NCI-H2227 treated with DMSO at 0.1 percent for 48 hours (cell line): ENCODE measurements around the gene CCND2.

Experiments used
- DNase-seq: peaks from one replicate; lab custom pipeline; 2025; lab: John Stamatoyannopoulos, UW

Gene CCND2

DNA sequence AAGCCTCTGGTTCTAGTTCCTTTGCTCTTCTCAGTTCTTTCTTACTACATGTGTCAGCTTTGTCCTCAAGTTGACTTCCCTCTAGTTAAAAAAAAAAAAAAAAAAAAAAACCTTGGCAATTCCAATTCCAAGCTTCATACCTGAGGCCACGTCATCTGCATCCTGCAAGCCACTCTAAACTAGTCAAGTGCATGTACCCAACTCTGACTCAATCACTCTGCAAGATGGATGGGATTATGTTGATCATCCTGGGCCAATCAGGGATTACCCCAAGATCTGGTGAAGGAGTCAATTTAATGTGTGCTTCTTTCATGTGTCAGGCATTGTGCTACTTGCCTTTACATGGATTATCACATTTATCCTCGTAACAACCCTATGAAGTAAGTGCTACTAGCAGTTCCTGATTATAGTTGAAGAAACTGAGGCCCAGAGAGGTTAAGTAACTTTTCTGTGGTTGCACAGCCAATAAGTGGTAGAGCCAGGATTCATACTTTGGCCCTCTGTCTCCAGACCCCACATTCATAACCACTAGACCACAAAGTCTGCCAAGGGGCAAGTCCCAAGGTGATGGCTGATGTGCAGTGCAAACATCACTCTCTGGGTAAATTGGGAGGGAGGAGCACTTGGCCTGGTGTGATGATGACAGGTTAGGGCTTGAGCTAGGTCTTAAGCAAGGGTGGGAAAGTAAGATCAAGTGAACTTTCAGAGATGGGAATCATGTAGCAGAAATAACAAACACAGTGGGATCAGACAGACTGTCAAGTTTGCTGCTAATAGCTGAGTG lies 17.3 kb upstream of the CCND2 start:
- DNase-seq = no peak

DNA sequence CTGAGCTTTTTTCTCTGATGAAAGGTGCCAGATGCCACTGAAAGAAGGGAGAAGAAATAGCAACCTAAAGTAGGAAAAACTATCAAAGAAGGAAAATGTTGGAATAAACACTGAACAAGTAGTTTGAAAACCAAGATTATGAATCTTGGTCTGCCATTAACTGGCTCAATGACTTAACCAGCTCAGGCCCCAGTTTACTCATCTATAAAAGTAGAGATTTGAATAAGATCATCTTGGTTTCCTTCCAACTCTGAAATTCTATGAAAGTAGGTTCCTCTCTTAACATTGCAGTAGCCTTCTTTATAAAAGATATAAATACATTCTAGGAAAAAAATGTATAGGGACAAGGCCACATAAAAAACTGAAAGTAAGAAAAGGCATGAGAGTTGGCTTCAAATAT lies 16.1 kb upstream of the CCND2 start:
- no peak for DNase-seq

DNA sequence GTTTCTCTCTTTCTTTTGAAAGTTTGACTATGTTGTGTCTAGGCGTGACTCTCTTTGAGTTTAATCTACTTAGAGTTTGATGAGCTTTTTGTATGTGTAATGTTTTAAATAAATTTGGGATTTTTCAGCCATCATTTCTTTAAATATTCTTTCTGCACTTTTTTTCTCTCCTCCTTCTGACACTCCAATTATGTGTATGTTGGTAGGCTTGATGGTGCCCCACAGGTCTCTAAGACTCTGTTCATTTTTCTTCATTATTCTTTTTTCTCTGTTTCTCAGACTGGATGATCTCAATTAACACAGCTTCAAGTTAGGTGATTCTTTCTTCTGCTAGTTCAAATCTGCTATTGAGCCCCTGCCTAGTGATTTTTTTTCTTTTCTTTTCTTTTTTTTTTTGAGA lies 14.5 kb upstream of the CCND2 start:
- no peak for DNase-seq

DNA sequence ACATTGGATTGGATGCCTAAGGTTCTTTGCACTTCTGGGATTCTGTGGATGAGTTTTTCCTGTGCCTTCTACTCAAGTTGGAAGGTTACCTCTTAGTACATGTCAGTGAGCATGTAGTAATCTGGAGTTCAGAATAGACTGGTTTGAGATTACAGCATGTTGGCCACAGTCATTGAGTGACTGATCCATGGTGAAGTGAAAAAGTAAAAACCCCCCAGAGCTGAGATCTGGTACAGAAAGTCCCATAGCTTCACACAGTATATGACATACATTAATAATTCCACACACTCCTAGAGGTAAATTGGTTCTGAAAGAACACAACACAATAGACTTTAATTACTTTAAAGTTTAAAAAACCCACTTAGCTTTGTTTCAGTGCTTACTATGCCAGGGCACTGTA lies 11.9 kb upstream of the CCND2 start:
- no peak for DNase-seq

DNA sequence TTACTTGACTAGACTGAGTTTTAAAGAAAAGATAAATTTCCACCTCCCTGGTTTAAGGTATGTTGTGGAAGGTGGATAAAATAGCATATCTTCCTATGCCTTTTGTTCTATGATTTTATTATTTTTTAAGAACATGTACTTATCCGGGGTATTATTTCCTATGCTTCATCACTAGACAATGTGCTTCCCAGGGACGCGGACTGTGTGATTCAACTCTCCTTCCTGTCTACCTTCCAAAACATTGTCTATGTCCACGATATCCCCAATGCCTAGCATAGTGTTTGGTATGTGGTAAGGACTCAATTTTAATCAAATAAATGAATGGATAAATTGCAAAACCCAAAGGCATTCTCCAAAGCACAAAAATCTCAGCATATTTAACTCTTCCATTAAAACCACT lies 8.3 kb upstream of the CCND2 start:
- DNase-seq = no peak

DNA sequence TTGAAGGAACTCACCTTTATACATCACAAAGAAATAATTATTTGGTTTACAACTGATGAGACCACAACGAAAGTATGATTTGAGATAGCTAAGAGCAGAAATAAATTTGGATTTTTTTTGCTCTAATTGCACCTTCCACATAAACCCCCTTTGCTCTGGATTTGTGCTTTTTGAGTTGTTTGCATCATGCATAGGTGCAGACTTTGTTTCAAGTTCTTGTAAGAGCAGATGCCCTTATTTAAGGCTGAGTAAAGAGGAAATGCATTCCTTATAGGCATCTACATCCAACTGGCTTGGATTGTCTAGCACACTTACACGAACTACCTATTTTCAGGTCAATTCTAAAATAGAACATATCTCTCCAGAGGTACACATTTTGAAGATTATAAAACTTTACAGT lies 6.6 kb upstream of the CCND2 start:
- DNase-seq = no peak

DNA sequence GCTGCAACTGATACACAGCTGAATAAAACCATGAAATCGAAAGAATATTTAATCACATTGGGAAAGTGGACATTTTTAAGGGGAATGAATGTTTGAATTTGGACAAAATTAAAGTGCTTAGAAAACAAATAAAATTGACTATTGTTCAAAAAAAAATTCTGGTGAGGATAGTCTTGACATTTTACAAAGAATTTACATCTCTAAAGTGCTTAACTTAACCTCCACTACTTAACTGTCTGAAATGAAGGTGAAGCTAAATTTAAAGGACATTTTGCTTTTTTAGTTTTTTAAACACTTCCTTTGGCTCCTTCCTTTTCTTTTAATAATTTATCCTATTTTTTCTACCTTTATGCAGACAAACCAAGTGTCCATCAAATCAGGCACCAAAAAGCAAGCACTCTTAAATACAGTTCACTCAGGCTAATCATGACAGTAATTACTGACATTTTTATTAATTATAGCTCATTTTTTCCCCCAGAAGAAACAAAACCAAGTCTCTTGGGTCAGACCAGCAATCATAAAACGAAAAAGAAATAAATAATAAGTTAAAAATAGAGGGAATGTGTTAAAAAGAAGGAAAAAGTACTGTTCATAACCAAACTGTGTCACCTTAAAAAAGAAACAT lies 5.7 kb upstream of the CCND2 start:
- no peak for DNase-seq

DNA sequence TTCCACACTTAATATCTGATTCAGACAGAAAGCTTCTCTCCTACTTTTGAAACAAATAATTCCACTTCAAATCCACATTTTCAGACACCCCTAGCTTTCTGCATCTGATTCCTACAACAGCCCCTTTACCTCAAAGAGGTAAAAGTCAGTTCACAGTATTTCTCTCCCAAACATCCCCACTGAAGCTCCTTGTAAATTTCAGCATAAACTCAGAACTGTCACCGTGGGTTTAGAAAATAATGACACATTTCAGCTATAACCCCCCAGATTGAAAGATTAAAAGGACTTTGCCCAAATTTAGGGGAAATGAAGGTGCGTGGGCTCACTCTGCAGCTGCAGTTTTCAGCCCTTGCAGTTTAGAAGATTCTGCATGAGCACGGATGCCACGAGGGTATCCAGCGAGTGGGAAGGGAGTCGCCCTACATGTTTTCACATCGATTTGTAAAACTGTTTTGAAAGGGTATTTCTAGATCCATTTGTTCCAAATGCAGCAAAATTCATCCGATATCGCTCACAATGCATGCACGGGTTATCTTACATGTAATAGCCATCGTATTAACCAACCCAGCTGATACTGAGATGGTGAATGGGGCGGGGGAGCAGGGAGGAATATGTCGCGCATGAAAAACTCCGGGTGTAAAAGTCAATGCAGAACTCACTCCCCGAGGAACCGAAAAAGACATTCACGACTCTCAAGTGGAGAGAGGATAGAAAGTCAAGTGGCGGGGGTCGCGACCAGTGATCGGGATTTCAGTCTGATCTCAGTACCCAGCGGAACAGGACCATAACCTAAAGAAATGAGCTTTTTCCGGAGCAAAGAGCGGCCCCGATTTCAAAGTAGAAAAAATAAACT lies 5.0 kb upstream of the CCND2 start:
- no peak for DNase-seq

DNA sequence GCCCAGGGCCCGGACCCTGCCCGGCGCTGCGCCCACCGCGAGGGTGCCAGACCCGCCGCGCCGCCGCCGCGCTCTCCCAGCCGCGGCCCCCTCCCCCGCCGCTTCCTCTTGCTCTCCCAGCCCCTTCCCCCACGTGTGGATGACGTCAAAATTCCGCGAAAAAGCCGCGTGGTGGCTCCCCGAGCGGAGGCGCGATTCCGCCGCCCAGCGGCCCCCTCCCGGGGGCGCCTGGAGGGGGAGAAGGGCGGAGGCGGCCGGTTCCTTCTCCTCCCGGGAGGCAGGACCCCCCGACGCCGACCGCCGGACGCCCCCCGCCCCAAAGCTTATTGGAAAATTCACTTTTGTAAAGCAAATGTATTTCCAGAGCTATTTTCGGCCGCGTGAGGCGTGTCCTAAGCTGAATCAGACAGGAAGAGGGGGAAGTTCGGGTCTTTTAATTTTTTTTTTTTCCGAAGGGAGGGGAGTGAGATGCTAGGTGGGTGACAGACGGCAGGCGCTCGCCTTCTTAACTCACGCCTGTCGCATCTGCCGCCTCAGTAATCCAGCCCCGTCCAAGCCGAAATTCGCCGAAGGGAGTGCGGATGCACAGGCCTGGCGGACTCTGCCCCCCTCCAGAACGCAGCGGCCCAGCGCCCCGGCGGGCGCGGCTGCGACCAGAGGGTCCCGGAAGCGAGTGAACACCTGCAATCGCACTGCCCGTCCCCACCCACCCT lies 4.1 kb upstream of the CCND2 start:
- no peak for DNase-seq

DNA sequence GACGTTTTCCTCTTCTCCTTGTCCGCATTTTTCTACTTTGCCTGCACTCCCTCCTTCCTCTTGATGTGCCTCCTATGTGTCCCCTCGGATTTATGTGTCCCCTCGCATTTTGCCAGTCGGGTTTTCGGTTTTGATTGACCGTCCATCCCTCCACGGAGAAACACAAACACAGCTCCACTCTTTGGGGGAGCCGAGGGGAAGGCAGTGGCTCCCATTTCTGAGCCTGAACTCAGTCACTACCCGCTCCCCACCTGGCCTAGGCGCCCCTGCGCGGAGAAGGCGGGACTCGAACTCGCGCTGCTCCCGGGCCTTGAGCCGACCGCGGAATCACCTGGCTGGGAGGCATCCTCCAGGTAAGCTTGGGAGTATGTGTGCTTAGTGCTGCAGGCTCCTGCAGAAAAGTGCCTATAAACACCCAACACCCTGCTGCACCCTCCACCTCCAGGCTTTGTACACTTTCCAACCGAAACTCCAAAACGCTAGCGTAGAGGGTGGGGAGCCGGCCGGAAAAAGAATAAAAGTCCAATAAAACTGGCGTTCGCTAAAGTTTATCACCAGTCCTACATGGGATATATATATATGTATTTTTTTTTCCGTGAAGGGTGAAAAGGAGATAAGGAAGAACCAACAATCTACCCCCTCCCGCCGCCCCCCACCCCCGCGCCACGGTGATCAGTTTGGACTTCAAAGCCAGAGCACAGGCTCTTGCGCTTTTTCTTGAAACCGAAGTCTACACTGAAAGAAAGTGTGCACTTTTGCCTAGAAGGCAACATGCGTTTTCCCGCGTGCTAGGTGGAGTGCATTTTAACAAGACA lies 3.3 kb upstream of the CCND2 start:
- DNase-seq = no peak

DNA sequence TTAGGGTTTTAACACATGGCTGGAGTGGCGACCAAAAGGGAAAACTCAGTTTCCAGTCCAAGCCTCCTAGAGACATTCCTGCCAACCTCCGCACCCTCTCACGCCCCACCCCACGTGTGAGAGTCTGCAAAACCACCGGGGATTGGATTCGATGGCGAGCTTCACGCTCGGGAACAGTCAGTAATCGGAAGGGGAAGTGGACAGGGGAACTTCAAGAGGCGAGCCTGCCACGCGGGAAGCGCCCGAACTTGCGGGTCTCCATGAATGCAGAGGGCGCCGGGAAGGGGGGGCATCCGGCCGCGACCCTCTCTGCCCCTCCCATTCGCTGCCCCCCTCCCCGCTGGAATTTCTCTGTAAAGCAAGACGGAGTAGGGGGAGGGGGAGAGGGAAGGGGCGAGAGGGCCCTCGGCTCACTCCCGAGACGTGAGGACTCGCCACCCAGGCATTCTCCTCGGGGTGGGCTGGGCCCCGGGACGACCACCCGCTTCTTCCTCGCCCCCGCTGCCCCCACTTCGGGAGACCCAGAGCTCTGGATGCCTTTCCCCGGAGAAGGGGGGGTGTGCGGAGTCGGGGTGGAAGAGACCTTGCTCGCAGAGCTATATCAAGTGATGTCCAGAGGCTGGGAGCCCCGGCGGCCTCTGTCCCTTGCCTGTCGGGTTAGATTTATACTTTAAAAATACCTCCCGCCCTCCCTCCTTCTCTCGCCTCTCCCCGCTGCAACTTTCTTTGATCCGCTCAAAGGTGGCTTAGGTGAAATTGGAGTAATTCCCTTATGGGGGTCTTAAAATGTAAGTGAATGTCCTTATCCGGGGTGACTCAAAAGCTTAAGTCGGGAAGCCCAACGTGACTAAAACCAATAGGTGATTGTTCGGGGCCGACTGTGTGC lies 2.5 kb upstream of the CCND2 start:
- DNase-seq = no peak

DNA sequence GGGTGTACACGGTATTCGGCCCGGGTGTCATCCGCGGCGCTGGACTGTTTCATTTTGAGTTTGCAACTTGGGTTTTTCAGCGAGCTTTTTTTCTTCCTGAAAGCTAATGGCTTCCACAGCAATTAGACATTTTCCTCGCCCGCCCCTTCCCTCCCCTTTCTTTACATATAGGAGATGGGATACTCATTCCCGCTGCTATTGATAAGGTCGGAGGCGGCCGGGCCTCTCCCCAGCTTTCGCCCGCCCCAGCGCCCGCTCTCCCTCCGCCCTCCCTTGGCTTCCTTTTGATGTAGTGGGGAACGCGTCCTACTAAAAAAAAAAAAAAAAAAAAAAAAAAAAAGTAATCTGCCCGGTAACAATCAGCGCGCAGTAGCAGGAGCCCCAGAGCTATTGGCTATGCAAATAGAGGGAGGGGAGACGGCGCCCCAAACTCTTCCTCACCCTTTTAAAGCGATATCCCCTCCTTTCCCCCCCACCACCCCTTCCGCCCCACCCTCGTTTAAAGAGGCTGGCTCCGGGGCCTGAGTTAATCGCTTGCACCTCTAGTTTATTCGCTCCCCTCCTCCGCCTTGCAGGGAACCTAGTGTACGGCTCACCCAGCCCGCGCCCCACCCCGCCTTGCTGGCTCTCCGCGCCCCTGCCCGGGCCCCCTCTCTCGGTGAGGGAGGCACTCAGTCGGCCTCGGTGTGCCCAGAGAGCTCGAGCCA lies 1.7 kb upstream of the CCND2 start:
- no peak for DNase-seq

DNA sequence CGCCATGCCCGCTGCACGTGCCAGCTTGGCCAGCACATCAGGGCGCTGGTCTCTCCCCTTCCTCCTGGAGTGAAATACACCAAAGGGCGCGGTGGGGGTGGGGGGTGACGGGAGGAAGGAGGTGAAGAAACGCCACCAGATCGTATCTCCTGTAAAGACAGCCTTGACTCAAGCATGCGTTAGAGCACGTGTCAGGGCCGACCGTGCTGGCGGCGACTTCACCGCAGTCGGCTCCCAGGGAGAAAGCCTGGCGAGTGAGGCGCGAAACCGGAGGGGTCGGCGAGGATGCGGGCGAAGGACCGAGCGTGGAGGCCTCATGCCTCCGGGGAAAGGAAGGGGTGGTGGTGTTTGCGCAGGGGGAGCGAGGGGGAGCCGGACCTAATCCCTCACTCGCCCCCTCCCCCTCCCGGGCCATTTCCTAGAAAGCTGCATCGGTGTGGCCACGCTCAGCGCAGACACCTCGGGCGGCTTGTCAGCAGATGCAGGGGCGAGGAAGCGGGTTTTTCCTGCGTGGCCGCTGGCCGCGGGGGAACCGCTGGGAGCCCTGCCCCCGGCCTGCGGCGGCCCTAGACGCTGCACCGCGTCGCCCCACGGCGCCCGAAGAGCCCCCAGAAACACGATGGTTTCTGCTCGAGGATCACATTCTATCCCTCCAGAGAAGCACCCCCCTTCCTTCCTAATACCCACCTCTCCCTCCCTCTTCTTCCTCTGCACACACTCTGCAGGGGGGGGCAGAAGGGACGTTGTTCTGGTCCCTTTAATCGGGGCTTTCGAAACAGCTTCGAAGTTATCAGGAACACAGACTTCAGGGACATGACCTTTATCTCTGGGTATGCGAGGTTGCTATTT lies 914 bp upstream of the CCND2 start:
- DNase-seq = no peak

DNA sequence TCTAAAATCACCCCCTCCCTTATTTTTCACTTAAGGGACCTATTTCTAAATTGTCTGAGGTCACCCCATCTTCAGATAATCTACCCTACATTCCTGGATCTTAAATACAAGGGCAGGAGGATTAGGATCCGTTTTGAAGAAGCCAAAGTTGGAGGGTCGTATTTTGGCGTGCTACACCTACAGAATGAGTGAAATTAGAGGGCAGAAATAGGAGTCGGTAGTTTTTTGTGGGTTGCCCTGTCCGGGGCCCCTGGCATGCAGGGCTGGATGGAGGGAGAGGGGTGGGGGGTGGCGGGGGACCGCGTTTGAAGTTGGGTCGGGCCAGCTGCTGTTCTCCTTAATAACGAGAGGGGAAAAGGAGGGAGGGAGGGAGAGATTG lies 300 bp upstream of the CCND2 start:
- no peak for DNase-seq

DNA sequence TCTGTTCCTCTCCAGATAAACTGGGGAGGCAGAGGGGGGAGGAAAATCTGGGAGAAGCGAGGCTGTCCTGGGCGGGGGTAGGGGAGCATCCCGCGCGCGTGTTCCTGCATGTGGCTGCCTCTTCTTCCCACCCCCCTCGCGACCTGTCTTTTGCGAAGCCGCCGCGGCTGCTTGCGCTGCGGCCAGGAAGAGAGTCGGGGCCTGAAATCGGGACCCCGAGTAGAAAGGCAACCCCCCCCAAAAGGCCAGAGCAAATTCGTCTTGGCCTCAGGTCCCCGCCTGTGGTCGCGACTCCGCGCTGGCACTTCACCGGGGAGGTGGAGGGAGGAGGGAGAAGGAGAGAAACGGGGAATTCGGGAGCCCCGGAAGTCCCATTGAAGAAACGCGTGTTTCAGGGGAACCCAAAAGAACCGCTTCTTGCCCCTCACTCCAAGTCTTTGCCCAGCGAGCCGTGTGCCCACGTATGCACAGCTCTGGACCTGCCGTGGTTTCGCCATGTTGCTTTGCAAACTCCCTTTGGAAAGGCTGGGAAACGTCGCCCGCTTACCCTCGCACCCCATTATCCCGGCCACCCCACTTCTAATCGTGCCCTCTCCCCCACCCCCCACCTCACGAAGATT lies 944 bp downstream of the CCND2 start:
- no peak for DNase-seq

DNA sequence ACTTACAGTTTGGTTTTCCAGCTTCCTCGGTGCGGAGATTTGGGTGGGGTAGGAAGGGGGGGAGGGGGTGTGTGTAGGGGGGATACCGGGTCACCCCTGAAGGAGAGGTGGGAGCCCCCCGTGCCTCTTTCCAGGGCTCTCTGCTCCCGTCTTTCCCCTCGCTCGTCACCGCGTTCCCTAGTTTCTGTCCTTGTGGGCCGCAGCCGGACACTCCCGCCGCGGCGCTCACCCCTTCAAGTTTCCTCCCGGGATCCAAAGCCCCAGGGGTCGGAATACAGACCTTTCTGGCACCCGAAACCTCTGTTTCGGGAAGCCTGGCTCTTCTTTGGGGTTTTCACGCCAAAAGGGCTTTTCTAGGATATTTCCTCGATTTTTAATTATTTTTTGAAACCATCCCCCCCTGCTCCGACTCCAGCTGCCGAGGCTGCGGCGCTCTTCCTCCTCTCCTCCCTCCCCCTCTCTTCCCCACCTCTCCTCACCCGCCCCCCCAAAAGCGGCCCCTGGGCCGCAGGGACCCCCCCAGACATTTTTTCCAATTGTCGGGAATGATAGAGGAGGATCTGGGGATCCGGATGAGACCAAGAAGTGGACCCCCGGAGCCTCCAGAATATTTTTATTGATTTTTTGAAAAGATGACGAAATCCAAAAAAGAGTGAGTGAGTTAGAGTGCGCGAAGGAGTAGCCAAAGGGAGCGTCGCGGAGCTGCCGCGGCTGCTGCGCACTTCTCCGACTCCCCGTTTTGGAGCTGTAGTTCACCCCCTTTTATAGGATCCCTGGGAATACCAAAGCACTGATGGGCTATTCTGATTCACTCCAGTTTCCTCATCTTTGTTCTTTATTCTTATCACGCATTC lies 1.7 kb downstream of the CCND2 start:
- DNase-seq = no peak

DNA sequence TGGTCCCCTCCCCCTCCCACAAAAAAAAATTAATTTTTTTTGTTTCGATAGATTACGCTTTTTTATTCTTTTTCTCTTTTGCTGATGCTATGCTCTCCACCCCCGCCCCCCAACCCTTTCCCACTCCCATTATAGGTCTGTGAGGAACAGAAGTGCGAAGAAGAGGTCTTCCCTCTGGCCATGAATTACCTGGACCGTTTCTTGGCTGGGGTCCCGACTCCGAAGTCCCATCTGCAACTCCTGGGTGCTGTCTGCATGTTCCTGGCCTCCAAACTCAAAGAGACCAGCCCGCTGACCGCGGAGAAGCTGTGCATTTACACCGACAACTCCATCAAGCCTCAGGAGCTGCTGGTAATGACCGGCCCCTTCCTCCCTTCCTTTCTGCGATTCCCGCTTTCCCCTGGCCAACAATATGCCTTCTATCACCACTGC lies 2.3 kb downstream of the CCND2 start:
- DNase-seq = no peak
